Progenitor cell of endocrine pancreas (in vitro differentiated cells): ENCODE data around the gene PIP5K1C. TPM values are rescaled to one million over a fixed set of nuclear protein-coding genes. Genes with fewer than 3 reads are reported as not detected.

Experiments used
- total RNA-seq: library from RNA; stranded (reverse); gene quantifications from 2 replicates; pipeline ENCODE4 v1.2.1, GENCODE V29; 2021

Gene PIP5K1C
- total RNA-seq, 1 donor from 2014 or later: 51.7 TPM

Other genes starting within 250 kb of the PIP5K1C start
- gene SMIM24, start 219.9 kb downstream of the PIP5K1C start, total RNA-seq: 1.3 and 1.6 TPM in 2 replicates
- not detected in 2 replicates for gene SMIM44, start 217.0 kb downstream of the PIP5K1C start, total RNA-seq
- 9.4 and 9.9 TPM in 2 replicates for gene DOHH, start 199.8 kb downstream of the PIP5K1C start, total RNA-seq
- gene FZR1, start 194.2 kb downstream of the PIP5K1C start, total RNA-seq: 61.3 and 70.5 TPM in 2 replicates
- gene TEKTIP1, start 161.3 kb downstream of the PIP5K1C start, total RNA-seq: 3.8 and 4.0 TPM in 2 replicates
- gene MFSD12, start 142.9 kb downstream of the PIP5K1C start, total RNA-seq: 71.5 and 75.1 TPM in 2 replicates
- 72.8 and 79.7 TPM in 2 replicates for gene HMG20B, start 127.5 kb downstream of the PIP5K1C start, total RNA-seq
- not detected in 2 replicates for gene GIPC3, start 115.0 kb downstream of the PIP5K1C start, total RNA-seq
- not detected in 2 replicates for gene TBXA2R, start 93.6 kb downstream of the PIP5K1C start, total RNA-seq
- 33.4 and 43.9 TPM in 2 replicates for gene CACTIN, start 73.7 kb downstream of the PIP5K1C start, total RNA-seq
- gene TJP3, start 7.9 kb upstream of the PIP5K1C start, total RNA-seq: 36.3 and 40.7 TPM in 2 replicates
- 31.4 and 33.3 TPM in 2 replicates for gene APBA3, start 61.2 kb upstream of the PIP5K1C start, total RNA-seq
- 38.6 and 39.8 TPM in 2 replicates for gene MRPL54, start 62.2 kb upstream of the PIP5K1C start, total RNA-seq
- not detected in 2 replicates for gene RAX2, start 71.8 kb upstream of the PIP5K1C start, total RNA-seq
- gene MATK, start 85.9 kb upstream of the PIP5K1C start, total RNA-seq: 1.8 TPM in 2 replicates
- 3.5 and 3.9 TPM in 2 replicates for gene ZFR2, start 168.6 kb upstream of the PIP5K1C start, total RNA-seq
- gene ATCAY, start 180.2 kb upstream of the PIP5K1C start, total RNA-seq: 0.43 and 1.1 TPM in 2 replicates
- gene NMRK2, start 232.6 kb upstream of the PIP5K1C start, total RNA-seq: 1.4 and 2.3 TPM in 2 replicates